GM12874 (cell line): ENCODE results near the gene CEP43.

Source experiments
- TF ChIP-seq, protein P1 (sequence below): IDR thresholded peaks from 2 replicates; pipeline ENCODE4 v1.5.1; 2011; ENCODE audit warnings: low read depth, mild to moderate bottlenecking, control low read depth, low read length, moderate library complexity; ENCODE audit not compliant: insufficient read depth

Gene CEP43

GRCh38 chr6:167020206-167020605 lies 21.0 kb downstream of the CEP43 start:
- TF ChIP-seq, protein P1, sequence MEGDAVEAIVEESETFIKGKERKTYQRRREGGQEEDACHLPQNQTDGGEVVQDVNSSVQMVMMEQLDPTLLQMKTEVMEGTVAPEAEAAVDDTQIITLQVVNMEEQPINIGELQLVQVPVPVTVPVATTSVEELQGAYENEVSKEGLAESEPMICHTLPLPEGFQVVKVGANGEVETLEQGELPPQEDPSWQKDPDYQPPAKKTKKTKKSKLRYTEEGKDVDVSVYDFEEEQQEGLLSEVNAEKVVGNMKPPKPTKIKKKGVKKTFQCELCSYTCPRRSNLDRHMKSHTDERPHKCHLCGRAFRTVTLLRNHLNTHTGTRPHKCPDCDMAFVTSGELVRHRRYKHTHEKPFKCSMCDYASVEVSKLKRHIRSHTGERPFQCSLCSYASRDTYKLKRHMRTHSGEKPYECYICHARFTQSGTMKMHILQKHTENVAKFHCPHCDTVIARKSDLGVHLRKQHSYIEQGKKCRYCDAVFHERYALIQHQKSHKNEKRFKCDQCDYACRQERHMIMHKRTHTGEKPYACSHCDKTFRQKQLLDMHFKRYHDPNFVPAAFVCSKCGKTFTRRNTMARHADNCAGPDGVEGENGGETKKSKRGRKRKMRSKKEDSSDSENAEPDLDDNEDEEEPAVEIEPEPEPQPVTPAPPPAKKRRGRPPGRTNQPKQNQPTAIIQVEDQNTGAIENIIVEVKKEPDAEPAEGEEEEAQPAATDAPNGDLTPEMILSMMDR: no peak

DNA sequence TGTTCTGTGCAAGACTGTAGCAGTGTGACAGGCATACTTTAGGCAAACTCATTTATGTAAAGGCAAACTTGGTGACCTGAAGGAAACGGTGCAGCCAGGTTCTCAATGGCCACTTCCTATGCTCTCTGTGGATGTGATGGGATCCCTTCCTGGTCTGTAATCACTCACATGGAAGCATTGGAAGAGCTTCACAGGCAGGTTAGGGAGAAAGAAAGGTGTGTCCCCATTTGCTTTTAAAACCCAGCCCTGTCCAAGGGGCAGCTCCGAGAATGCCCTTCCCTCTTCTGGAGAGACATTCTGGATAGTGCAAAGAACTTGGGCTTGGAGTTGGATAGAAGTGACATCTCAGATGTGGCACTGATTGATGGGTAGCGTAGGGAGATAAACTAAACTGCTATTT lies 28.1 kb downstream of the CEP43 start:
- TF ChIP-seq, protein P1: no peak

GRCh38 chr6:167027772-167028171 lies 28.6 kb downstream of the CEP43 start:
- TF ChIP-seq, protein P1: no peak

DNA sequence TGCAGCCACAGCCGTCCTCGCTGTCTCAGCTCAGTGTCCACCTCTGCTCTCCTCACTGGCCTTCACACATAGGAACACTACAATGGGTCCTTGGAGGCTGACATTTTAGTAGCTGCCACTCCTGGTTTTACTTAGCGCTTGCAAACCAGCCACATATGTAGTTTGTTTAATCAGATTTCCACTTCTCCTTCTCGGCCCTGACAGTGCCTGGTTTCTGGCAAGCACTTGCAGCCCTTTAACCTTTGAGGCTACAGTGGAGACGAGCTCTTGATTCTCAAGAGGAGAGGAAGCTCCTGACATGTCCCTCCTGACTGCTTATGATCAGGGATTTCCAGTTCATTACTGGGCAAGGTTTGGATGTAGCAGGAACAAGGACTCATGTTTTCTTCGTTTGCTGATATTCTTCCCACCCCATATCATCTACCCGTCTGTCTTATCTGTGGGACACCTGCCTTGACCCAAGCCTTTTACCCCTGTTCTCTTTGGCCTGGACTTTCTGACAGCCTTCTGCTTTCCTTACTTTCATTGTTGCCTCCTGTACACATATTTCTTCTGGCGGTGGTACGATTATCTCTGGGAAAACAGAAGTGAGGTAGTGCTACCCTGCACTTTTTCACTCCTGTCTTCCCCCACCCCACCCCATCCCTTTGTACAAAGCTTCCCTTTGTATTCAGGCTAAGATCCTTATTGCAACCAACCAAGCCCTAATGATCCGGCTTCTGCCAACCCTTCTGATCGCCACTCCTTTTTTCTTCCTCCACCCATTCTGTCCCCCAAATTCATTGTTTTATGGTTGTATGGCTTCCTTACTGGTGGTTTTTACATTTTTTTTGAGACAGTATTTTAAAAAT lies 31.2 kb downstream of the CEP43 start:
- TF ChIP-seq, protein P1: no peak

- TF ChIP-seq, protein P1: no peak
These were observed 32.0 kb downstream of the CEP43 start for GRCh38 chr6:167031082-167031709.

GRCh38 chr6:167034056-167034455 lies 34.9 kb downstream of the CEP43 start:
- TF ChIP-seq, protein P1: no peak

DNA sequence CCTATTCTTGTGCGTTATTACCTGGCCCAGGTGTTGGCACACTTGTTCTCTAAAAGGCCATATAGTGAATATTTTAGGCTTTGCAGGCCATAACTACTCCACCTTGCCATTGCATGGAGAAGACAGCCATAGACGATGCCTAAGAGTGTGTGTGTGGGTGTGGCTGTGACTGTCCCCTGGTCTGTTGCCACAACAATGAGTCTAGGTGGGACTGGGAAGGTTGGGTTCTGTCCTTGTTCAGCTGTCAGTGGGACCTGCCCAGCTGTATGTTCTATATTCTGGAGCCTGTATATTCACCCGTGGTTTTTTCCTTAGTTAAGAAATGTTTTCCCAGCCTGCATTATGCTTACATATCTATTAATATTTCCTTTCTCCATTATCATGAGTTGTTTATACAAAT lies 38.6 kb downstream of the CEP43 start:
- TF ChIP-seq, protein P1: no peak
